ENCODE data around the gene LIN7C.

The LIN7C gene

DNA sequence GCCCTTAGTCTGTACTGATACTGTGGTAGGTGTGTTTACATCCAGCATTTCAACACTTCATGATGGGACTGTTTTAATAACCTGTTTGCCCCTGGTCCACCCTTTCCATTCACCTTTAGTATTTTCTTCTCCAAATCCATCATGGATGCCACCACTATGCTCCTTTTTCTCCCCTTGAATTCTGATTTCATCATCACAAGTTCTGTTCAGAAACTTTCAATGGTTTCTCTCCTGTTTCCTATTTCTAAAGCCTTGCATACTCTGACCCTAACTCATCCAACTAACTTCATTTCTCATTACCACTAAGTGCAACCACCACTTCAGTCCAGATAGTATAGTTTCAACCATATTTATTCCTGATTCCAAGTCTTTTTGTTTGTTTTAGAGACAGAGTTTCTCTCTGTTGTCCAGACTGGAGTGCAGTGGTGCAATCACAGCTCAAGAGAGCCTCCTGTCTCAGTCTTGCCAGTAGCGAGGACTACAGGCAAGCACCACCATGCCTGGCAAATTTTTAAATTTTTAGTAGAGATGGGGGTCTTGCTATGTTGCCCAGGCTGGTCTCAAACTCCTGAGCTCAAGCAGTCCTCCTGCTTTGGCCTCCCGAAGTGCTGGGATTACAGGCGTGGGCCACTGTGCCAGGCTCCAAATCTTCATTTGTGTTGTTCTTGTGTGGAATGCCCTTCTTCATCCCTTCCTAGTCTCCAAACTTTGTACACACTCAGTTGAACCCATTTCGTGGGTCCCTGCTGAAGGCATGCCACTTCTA lies 1.2 kb upstream of the LIN7C start:
- no peak for DNase-seq (ENCODE audit: low read depth)

DNA sequence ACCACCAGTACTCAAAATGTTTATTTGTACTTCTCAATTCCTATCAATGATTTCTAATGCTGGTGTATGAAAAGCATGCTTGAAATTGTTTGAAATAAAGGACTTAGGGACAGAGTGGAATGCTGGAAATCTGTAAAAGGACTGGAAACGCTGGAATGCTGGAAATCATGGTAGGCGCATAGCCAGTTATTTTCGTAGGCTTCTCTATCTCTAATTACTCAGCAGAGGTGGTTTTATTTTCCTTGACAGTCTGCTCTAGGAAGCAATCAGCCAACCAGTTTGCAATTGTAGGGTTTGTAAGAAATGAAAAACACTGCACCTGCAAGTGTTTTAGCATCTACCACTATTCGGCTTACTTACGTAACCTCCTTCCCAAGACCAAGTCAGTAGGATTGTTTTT lies 788 bp downstream of the LIN7C start:
- no peak for DNase-seq (ENCODE audit: low read depth)

DNA sequence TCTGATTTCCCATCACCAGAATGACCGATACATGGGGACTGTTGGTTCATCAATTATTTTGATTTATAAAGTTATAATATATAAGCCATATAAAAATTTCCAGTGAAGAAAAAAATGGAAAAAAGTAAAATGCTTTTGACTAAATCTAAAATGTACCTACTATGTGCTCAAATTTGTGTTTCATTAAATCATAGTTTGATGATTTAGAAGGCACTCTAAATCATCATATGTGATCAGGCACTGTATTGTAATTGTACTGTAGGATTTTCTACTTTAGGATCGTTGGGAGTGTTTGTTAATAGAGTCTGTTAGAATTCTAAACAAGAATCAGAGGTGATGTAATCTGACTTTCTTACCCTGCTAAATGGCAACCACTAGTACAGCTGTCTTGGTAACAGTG lies 2.4 kb downstream of the LIN7C start:
- DNase-seq (ENCODE audit: low read depth) = no peak

DNA sequence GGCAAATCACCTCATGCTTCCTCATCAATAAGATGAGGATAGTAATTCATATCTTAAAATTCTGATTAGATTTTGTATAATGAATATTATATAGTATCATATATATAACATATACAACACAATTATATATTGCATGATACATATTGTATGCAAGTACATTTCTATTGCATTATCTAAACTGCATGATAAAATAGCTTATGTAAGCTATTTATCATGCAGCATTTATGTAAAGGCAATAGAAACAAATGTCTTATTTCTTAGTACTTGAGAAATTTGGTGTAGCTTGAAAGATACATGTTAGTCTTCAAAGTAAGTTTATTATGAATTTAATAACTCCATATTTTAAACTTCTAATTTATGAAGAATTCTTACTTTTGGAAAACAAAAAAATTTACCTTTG lies 5.5 kb downstream of the LIN7C start:
- no peak for DNase-seq (ENCODE audit: low read depth)

DNA sequence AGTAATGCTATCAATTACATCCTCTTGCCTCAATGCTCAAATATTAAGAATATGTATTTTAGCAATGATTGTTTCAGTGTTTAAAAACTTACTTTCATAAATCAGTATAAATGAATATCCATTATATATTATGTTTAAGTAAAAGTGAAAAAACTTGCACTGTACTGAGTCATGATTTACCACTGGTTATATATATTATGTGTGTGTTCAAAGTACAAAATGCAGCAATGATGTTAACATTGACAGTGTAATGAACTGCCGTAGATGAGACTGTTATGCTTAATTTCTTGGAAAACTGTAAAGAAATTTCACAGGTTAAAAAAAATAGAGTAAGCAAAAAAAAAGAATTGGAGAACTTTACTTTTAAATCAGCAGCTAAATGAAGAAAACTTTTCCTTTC lies 8.7 kb downstream of the LIN7C start:
- no peak for DNase-seq (ENCODE audit: low read depth)

DNA sequence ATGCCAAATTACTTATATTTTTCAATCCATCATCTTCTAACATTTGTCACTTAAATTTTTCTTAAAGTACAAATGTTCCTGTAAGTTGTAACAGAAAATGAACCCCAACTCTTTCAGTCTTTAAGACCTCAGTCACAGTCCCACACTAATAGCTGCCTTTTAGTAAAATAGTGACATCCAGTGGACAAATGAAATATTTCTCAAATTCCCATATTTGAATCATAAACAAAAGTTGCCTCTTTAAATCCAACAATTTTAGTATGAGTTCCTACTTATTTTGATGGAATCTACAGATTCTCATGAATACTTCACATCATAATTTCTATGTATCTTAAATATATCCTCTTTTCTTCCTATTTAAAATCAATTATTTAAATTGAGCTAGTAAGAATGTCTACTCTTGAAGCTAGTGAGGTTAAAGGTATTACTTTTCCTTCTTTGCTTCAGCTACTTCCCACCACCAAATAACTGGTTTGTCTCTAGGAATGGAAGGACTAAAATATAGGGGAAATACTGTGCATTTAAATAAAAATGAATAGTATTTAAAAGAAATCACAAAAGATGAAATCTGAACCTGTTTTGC lies 9.2 kb downstream of the LIN7C start:
- DNase-seq (ENCODE audit: low read depth) = no peak

DNA sequence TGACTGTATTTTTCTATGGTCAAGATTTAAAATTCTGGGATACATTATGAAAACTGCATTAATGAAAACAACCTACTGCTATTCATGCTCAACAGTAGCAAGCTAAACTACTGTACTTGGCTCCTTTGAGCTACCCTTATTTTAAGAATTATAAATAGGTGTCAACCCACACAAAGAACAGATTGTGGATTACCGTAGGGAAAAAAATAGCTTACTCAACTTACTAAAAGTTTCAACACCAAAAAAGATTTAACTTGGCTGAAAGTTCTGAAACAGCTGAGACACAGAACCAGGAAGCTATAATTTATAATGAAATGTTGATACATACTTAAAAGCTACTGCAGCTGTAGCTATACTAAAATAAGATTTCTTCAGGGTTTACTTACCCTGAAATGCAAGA lies 10.1 kb downstream of the LIN7C start:
- no peak for DNase-seq (ENCODE audit: low read depth)

DNA sequence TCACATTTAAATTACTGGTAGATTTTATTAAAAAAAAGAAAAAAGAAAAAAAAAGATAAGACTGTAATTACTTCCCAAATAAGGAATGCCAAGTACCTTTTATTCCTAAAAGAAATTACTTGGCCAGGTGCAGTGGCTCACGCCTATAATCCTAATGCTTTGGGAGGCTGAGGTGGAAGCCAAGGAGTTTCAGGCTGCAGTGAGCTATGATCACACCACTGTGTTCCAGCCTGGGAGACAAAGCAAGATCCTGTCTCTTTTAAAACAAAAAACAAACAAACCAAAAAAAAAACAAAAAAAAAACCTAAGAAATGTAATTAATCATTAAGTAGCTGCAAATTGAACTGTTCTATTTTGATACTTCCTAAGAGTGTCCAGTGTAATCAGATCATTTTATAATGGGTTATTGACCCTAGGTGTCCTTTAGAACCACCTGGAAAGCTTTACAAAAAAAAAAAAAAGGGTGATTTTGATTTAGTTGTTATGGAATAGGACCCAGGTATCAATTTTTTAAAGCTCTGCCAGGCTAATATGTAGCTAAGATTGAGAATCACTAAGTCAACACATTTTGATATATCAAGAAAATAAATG lies 10.8 kb downstream of the LIN7C start:
- DNase-seq (ENCODE audit: low read depth) = no peak

DNA sequence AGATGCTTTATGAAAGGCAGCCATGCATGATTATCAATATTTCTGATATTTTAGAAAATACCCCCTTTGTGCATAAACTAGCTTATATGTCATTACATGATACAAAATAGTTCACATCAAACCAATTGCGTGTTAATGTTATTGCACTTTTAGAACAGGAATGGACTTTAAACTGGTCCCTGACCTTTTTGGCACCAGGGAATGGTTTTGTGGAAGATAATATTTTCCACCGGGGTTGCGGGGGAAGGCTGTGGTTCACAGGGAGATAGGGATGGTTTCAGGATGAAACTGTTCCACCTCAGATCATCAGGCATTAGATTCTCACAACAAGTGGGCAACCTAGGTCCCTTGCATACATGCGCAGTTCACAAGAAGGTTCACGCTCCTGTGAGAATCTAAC lies 17.5 kb downstream of the LIN7C start:
- DNase-seq (ENCODE audit: low read depth) = no peak

DNA sequence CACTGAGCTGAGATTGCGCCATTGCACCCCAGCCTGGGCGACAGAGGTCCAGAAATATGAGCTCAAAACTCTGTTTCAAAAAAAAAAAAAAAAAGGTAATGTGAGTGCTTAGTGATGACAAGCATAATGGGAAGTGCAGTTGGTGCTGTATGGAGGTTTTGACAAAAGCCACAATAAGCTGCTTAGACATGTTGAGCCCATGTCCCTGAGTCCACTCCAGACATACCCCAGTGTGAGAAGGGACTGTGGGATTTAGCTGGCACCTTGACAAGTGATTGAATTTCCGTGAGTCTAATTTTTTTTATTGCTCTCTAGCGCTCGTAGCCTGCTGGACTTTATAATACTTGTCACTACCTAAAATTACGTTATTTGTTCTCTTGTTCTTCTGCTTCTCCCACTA lies 18.9 kb downstream of the LIN7C start:
- DNase-seq (ENCODE audit: low read depth) = no peak

DNA sequence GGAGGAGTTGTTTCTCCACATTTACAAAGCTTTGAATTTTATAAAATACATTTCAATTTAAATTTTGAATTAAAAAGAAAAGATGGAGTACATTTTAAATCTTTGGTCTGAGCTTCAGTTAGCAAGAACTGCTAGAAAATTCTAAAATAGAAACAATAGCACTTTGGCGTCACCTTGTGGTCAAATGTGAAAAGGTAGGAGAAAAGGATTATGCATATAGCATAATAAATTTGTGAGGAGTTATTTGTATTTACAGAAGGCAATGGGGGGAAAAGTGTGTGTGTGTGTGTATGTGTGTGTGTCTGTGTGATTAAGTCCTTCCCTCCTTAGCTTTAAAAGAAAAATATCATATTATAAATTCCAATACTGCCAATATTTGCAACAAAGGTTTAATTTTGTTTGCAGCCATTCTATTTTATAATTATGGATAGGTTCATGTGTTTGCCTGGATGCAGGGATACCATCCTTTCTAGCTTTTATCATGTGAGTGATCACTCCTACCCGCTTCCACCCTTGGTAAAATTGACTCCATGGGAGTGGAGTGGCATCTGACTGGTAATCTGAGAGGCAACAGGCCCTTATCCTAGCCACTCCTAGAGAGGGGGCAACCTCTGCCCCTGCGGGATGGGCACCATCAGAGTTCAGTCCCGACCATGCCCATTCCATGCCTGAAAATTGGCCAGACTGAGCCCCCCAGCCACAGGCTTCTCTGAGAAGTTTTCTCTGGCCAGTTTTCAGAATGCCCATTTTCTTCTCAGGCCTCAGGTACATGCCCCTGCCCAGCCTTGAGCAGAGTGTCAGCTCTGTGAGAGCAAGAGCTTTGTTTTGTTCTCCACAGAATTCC lies 20.4 kb downstream of the LIN7C start:
- DNase-seq (ENCODE audit: low read depth) = no peak

DNA sequence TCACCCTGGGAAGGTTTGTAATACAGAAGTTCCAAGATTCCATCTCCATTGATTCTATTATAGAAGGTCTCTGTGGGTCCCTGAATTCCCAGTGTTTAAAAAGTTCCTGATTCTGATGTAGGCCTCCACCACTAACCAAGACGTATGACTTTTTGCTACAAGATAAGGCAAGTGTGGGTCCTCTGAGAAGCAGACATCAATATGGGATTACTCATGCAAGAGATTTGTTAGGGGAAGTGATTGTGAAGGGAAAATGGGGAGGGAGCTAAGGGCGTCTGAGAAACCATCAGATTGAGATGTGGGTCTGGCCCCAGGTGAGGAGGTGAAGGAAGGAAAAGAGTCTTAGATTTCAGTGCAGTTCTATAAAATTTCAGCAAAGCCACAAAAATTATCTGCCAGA lies 23.8 kb downstream of the LIN7C start:
- DNase-seq (ENCODE audit: low read depth) = no peak

DNA sequence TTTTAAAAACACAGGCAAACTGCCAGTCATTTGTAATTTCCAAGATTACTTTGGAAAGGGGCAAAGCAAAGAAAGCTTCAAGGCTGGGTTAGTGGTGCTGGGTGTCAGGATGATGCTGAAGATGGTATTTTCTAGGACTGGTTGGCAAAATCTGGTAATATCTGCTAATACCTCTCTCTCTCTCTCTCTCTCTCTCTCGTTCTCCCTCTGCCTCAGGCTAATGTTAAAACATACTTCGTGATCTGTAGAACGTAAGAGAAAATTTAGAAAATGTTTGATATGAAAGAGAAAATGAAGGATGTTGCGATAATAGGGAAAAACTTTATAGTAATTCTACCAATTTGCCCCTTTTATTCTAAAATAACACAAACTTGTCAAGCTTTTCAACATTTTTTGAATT lies 24.6 kb downstream of the LIN7C start:
- no peak for DNase-seq (ENCODE audit: low read depth)

DNA sequence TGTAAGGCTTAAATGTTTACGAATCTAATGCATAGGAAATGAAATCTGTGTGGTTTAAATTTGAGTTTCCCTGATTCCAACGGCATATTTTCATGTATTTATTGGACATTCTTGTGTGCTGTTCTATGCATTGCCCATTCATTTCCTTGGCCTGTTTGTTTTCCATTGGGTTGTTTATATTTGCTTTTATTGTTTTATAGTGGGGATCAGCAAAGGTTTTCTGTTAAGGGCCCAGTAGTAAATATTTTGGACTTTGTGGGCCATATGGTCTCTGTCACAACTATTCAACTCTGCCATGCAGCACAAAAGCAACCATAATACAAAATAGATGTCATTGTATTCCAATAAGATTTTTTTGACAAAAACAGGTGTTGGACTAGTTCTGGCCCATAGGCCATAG lies 28.7 kb downstream of the LIN7C start:
- DNase-seq (ENCODE audit: low read depth) = no peak

DNA sequence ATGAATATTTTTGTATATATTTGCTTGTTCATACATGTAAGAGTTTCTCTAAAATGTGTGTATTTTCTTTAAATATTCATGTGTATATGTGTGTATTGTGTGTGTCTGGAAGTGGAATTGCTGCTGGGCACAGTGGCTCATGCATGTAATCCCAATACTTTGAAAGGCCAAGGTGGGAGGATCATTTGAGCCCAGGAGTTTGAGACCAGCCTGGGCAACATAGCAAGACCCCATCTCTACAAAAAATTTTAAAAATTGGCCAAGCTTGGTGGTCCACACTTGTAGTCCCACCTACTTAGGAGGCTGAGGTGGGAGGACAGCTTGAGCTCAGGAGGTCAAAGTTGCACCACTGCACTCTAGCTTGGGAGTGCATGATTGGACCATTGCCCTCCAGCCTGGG lies 29.3 kb downstream of the LIN7C start:
- no peak for DNase-seq (ENCODE audit: low read depth)

DNA sequence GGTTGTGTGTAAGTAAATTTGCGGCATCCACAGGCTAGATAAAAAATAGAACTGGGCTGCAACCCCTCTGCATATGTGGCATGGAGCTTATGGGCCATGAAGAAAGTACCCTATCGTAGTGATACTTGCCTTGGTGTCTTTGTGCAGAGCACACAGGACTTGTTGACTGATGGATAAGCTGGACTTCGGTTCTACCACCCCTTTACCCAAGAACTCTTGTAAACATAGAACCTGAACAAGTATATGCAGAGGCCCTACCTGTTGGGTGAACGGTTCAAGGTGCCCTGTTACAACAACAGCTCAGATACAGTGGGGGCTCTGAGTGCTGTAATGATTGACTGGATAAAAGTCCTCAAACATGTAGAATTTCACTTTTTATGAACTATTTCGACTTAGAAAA lies 30.9 kb downstream of the LIN7C start:
- DNase-seq (ENCODE audit: low read depth) = no peak

DNA sequence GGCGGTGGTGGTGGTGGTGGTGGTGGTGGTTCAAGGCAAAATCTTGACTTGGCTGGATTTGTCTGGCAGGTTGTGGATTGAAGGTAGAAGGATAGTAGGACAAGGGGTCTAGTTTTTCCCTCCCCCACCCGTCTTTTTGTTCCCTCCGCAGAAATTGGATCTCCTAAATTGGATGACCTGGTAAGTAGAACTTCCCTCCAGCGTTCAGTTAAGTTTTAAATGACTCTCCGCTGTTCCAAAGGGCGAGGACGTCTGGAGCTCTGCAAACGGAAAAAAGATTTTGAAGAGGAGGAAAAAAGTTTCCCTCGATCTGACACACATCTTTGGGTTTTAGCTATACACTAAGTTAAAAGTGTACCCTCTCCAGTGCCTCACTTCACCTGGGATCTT lies 33.6 kb downstream of the LIN7C start:
- no peak for DNase-seq (ENCODE audit: low read depth)

DNA sequence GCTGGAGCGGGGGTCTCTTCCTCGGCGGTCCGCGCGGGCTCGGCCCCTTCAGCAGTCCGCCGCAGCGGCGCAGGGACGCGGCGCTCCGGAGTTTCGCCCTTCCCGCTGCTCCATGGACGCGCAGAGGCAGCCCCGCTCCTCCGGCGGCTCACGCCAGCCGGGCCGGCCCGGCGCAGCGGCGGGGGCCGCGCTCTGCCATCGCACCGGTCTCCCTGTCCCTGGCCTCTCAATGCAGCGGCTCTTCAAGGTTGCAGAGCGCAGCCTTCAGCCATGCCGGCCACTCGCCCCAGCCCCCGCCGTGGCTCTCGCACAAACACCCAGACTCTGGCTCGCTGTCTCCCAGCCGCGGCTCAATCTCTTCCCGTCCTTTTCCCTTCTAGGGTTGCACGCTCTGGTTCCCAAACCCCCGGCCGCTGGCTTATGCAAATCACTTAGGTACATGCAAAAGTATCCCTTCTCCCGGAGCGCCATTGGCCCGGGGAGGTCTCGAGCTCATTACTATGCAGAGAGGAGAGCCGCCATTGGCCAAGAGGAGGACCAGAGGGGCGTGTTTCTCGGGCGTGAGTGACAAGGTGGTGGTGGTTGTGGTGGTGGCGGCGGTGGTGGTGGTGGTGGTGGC lies 34.1 kb downstream of the LIN7C start, which contains the start of gene LGR4:
TSS of gene LGR4 (minus strand) at position 393 of the 619 bp plus-strand sequence. CDS start 488 bp downstream, outside the sequence.
- DNase-seq (ENCODE audit: low read depth) = peak; percentile 88

DNA sequence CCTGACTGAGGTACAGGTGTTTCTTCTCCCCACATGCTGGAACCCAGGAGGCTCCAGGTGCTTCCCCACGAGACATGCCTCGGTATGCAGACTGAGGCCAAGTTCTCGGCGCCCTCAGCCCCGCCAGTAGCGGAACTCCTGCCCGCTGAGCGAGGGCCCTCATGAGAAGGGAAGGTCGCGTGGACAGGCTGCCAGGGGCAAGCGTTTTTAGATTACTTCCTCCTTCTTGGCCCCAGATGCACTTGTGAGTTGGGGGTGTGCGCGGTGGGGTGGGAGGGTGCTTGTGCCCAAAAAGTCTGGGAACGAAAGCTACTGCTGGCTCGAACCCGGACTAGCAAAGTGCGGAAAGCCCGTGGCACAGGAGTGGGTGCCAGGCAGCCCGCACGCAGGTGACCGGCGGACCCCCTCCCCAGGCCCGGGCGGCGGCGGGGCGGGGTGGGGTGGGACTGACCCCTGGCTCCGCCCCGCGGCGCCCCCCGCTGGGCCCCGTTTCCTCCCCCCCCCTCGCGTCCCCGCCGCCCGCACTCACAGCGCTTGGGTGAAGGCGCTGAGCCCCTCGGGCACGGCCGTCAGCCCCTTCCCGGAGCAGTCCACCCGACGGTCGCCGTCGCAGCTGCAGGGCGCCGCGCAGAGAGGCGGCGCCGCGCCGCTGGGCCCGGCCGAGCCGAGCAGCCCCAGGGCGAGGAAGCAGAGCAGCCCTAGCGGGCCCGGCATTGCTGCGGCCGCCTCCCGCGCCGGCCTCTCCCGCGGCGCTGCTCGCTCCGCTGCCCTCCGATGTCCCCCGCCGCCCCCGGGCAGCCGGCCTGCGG lies 34.8 kb downstream of the LIN7C start:
- DNase-seq (ENCODE audit: low read depth) = no peak

DNA sequence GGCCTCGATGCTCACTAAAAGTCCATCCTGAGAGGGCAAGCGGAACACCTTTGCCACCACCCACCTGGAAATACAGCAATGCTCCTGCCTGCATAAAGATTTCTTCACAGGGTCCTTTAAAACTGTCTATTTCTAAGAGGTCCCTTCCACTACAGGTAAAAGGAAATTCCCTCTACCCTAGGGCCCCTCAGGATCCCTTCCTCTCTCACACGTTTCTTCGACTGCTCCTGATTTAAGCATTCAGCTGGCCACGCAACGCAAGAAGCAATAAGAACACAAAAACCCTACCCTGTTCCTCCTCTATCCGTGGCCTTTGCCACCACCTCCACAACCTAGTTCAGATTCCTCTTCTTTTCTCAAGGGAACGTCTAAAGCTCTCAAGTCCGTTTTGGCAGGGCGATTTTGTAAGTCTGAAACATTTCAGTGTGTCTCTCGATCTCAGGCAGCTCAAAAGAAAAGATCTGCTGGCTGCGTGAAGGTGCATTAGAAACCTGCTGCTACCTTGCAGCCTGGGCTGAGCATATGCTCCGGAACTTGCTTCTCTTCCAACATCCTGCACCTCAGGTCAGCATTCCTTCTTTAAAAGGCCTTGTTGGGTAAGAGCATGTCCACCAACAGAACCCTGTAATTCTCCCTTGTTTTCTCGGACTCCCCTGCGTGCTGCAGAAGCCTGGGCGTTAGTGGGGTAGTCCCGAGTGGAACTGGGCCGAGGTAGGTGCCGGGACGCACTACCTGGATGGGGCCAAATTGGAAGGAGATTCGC lies 35.6 kb downstream of the LIN7C start:
- no peak for DNase-seq (ENCODE audit: low read depth)

DNA sequence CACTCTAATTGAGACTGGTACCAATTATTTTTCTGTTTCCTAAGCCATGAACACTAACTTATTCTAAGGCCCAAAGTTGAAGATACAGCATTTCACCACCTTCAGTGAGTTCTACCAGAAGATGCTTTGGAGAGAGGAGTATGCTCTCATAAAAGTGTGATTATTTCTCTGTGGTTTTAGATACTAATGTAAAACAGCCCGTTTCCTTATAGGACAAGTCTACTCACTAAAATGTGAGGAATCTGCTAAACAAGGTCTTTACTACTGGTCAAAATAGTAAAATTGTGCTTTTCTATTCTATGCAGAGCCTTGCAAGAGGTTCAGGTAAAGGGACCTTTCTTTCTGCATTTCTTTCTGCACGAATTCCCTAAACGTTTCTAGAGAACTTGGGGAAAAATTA lies 36.4 kb downstream of the LIN7C start:
- no peak for DNase-seq (ENCODE audit: low read depth)

Measured in non-pigmented ciliary epithelial cell (primary cell).